Measurements from ENCODE around the gene MOB1A. TPM values are rescaled to one million over a fixed set of nuclear protein-coding genes. Genes with fewer than 3 reads are reported as not detected.

The MOB1A gene
- total RNA-seq, 1 experiment from 2014 or later: 132 TPM

DNA sequence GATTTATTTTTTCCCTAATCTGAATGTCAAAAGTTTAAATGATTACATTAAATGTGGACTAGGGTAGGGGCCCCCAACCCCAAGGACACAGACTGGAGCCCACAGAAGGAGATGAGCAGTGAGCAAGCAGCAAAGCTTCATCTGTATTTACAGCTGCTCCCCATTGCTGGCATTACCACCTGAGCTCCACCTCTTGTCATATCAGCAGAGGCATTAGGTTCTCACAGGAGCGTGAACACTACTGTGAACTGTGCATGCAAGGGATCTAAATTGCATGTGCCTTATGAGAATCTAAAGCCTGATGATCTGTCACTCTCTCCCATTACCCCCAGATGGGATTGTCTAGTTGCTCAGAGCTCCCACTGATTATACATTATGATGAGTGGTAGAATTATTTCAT is 3.8 kb downstream of the MOB1A start:
- in situ Hi-C loops (cut with HindIII; ENCODE audit: low pct_unique_long_range_greater_than_20kb, low sequenced_read_pairs): no loop called here
- DNase-seq (ENCODE audit: low read depth, low spot score): no peak

DNA sequence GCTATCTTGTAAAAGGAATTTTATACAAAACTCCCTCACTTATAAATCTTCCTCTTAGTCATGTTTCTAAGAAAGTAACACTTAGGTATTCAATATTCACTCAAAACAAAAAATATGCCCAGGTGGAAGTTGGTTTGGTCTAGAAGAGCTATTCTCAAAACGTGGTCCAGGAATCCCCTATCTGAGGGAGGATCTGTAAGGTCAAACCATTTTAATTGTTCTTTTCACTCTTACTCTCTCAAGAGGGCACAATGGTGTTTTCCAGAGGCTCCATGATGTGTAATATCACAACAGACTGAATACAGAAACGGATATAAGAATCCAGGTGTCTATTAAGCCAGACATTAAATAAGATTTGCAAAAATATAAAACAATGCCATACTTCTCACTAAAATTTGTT is 9.9 kb downstream of the MOB1A start:
- DNase-seq (ENCODE audit: low read depth, low spot score): no peak
- in situ Hi-C loops (cut with HindIII; ENCODE audit: low pct_unique_long_range_greater_than_20kb, low sequenced_read_pairs): no loop called here

DNA sequence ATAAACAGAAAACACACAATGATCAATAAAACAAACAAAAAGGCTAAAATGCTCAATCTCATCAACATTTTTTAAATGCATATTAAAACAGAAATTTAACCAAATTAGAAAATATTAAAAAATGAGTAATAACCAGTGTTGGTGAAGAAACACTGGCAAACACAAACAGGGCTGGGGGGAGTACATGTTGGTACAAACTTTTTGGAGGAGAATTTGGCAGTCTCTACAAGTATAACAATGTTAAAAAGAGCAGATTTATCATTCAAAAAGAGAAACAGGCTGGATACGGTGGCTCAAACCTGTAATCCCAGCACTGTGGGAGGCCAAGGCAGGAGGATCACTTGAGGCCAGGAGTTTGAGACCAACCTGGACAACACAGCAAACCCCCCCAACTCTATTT is 13.9 kb downstream of the MOB1A start:
- DNase-seq (ENCODE audit: low read depth, low spot score): no peak
- in situ Hi-C loops (cut with HindIII; ENCODE audit: low pct_unique_long_range_greater_than_20kb, low sequenced_read_pairs): no loop called here

DNA sequence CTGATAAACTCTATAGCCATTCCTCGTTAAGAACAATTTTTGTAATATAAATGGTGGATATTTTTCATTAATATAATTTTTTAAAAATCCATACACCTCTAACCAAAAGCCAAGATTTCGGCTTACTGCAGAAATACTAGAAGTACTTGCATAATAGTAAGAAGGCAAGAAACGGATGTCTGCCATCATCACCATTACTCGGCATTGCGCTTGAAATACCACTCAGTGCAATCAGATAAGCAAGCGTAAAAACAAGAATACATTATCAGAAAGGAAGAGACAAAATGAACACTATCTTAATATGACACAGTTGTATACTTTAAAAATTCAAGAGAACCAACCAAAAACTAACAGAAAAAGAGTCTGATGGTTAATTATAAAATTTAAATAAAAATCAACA is 15.7 kb downstream of the MOB1A start:
- in situ Hi-C loops (cut with HindIII; ENCODE audit: low pct_unique_long_range_greater_than_20kb, low sequenced_read_pairs): no loop called here
- DNase-seq (ENCODE audit: low read depth, low spot score): no peak

DNA sequence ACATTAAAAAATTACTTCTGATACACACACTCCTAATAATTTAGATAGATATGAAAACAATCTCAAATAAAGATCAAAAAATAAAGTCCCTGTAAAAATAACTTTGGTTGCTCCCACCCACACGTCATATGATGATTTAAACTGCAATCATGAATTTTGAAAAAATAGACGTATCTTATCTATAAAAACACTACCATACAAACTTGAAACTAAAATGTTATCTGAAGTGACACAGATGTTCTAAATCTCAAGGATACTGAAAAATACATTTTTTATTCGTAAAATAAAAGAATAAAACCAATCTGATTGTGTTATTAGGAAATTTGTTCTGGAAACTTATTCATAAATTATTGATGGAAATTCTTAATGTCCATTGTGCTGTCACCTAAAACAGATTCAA is 22.8 kb downstream of the MOB1A start:
- in situ Hi-C loops (cut with HindIII; ENCODE audit: low pct_unique_long_range_greater_than_20kb, low sequenced_read_pairs): no loop called here
- no peak for DNase-seq (ENCODE audit: low read depth, low spot score)

DNA sequence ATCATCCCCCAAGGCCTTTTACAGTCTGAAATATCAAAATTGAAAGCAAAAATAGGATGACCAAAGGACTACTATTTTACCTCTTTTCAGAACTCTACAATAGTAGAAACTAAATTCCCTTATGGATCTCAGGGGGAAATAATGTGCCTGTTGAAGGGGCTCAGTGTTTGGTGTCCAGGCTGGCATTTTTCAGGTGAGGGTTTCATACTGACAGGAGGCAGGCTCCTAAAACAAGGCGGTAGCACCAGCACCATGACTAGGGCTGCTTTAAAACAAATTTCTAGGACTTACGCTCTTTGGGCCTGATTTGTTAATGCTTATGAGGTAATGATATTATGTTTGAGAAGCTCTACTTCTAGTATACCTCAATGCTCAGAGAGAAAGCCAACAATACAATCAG is 25.7 kb downstream of the MOB1A start:
- in situ Hi-C loops (cut with HindIII; ENCODE audit: low pct_unique_long_range_greater_than_20kb, low sequenced_read_pairs): no loop called here
- no peak for DNase-seq (ENCODE audit: low read depth, low spot score)

DNA sequence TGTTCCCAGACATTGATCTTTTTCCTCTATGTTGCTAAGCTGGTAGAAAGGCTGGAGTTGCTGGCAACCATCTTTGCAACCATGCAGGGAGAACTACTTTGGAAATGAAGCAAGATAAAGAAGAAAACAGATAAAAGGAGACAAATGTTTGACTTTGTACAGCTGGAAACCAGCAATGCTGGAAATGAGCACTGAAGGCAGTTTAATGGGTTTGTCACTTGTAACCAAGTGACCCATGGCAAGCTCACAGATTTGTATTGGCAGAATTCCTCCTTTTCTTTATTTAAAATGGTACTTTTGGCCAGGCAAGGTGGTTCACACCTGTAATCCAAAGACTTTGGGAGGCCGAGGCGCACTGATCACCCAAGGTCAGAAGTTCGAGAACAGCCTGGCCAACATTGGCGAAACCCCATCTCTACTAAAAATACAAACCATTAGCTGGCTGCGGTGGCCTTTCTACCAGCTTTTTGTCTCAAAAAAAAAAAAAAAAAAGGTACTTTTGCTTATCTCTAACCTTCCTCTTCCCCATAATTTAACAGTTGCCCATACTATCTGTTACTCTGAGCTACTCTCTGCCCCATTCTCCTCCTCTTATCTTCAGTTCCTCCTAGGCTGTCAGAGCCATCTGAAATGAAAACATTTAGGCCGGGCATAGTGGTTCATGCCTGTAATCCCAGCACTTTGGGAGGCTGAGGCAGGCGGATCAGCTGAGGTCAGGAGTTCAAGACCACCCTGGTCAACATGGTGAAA is 28.9 kb downstream of the MOB1A start:
- in situ Hi-C loops (cut with HindIII; ENCODE audit: low pct_unique_long_range_greater_than_20kb, low sequenced_read_pairs): no loop called here
- DNase-seq (ENCODE audit: low read depth, low spot score): no peak

DNA sequence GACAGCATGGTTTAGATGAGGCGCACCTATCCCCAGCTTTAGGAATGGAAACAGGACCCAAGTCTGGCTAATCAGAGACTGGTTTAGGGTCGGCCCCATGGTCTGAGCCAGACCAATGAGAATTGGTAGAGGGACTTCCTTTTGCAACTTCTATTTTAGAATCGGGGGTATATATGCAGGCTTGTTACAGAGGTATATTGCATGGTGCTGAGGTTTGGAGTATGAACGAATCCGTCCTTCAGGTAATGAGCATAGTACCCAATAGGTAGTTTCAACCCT is 29.5 kb downstream of the MOB1A start:
- in situ Hi-C loops (cut with HindIII; ENCODE audit: low pct_unique_long_range_greater_than_20kb, low sequenced_read_pairs): no loop called here
- no peak for DNase-seq (ENCODE audit: low read depth, low spot score)

DNA sequence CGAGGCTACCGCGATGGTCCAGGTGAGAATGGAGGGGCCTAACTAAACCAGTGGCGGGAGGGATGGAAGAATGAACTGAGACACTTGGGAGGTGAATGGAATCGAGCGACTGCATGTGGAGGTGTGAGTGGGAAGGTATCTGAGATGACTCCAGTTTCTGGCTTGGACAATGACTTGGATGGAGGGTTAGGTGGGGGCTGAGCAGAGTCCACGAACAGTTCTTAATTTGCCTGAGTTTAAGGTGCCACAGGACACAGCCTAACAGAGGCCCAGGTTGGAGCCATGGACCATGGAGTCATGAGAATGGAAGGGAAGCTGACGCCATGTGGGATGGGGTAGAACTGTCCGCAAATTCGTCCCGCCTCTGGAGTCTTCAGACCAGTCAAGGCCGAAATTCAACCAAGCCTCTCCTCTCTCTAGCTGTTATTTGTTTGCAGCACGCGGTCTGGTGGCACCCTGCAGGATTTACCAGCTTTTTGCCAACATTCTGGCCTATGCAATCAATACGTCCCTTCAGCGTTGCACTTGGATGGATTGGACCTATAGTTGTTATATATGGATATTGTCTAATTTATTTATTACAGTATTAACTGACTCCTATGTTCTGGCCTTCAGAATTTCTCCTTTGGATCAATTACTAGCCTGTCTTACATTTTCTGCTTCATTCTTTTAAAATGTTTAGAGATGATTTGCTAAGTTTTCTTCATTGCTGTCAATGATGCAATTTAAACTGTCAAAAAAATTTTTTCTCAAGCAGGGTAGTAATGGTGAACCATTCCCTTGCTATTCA is 30.0 kb downstream of the MOB1A start:
- in situ Hi-C loops (cut with HindIII; ENCODE audit: low pct_unique_long_range_greater_than_20kb, low sequenced_read_pairs): no loop called here

DNA sequence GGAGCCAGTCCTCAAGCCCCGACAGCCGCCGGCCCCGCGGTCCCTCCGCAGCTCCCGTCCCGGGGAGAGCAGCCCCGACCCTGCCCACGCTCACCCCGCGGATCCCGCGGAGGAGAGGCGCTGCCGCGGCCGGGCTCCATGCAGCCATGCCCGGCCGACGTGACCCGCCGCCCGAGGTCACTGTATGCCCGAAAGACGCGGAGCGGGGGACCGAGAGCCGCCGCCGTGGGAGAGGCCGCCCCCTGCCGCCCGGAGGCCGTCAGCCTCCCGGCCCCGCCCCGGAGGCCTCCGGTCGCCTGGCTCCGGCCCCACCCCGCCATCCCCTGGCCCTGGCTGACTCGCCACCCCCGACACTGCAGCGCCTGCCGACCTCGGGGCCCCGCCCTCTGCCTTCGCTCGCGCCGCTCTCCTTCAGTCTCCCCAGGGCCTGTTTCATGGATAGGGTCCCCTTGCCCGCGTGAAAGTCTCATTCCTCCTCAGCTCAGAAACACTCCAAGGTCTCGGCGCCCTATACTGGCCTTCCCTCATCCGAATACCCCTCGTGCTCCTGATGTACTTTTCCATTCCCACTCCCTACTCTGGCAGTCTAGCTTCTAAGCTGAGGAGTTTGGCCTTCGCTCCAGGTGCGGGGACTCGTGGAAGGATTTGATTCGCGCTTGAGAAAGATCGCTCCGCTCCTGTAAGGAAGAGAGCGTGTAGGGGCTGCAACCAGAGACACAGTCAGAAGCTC is 30.8 kb downstream of the MOB1A start, which contains the start of gene BOLA3:
TSS of gene BOLA3 (minus strand) at position 186 of the 730 bp plus-strand sequence. CDS start at position 148, 38 bp downstream.
- peak; percentile 84 for DNase-seq (ENCODE audit: low read depth, low spot score)
- in situ Hi-C loops (cut with HindIII; ENCODE audit: low pct_unique_long_range_greater_than_20kb, low sequenced_read_pairs): no loop called here

More for the DNA sequence above, 30.0 kb downstream of the MOB1A start:
- no peak for DNase-seq (ENCODE audit: low read depth, low spot score)

DNA sequence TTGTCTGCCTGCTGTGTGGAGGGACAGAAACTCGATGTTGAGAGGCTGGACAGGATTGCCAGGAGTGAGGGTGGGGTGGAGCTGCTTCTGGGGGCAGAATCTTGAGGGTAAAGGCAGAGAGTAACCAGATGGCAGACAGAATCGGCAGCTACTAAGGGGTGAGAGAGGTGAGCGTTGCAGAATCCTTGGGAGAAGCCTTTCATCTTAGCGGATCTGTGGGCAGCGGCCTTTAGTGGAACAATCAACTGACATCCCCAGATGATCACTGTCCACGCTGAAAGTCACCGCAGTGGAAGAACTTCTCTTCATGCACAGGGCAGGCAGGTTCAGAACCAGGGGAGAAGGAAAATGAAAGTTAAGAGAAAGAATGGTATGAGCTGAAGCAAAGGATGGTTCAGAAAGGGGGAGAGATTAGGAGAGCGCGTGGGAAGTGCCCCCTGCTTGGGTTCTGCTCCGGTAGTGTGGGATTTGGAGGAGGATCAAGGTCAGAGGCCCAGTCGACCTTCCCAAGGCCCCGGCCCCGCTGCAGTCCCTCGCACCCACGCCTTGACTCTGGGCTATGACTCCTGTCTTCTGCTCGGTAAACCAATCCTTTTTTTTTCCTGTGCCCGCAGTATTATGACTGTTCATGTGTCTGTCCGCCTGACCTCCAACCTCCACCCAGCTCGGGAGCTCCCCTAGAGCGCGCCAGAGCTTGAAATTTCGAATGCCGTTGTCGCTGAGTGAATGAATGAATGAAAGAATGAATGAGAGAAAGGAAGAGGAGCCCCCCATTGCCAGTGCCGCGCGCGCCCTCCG is 31.6 kb downstream of the MOB1A start:
- in situ Hi-C loops (cut with HindIII; ENCODE audit: low pct_unique_long_range_greater_than_20kb, low sequenced_read_pairs): no loop called here
- DNase-seq (ENCODE audit: low read depth, low spot score): peak; percentile 40

DNA sequence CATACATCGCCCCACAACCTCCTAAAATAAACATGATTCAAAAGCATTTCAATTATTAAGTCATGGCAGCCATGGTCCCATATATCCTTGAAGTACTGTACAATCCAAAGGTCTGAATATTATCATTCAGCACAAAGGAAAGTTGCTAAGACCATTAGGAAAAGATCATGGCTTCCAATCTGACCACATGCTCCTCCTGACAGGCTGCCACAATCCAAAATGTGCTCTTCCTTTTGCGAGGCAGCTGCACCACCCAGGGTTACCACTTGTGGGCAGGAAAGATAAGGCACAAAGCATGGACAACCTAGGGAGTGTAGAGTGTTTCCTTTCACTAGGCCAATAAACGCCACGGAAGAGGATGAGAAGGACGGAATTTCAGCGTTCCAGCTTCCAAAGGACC is 36.3 kb downstream of the MOB1A start:
- DNase-seq (ENCODE audit: low read depth, low spot score): peak; percentile 86
- in situ Hi-C loops (cut with HindIII; ENCODE audit: low pct_unique_long_range_greater_than_20kb, low sequenced_read_pairs): no loop called here

DNA sequence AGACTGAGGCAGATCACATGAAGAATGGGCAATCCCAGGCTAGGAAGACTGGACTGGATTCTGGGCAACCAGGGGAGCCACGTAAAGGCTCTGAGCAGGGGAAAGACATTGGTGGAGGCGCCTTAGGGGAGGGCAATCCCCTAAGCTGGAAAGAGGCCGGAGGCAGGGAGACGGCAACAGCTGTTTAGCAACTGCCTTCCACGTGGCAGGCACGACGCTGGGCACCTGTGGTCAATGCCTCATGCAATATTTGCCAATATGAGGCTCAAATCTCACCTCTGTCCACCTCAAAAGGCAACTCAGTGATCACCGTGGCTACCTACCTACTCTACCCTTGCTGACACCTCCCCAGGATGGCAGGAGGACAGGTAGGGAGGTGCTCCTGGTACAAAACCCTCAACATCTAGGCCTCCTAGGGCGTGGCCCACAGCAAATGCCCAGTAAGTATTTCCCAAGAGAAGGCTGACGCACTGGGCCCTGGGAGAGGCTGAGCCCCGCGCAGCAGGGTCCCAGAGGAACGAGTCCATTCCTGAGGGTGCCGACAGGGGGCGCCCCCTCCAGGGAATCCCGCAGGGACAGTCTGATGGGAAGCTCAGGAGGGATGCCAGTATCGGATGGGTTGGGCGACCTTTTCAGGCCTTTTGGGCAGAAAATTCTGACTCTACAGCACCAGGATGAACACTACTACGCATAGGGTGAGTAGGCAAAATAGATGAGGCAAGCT is 39.9 kb downstream of the MOB1A start:
- in situ Hi-C loops (cut with HindIII; ENCODE audit: low pct_unique_long_range_greater_than_20kb, low sequenced_read_pairs): no loop called here
- peak; percentile 46 for DNase-seq (ENCODE audit: low read depth, low spot score)

DNA sequence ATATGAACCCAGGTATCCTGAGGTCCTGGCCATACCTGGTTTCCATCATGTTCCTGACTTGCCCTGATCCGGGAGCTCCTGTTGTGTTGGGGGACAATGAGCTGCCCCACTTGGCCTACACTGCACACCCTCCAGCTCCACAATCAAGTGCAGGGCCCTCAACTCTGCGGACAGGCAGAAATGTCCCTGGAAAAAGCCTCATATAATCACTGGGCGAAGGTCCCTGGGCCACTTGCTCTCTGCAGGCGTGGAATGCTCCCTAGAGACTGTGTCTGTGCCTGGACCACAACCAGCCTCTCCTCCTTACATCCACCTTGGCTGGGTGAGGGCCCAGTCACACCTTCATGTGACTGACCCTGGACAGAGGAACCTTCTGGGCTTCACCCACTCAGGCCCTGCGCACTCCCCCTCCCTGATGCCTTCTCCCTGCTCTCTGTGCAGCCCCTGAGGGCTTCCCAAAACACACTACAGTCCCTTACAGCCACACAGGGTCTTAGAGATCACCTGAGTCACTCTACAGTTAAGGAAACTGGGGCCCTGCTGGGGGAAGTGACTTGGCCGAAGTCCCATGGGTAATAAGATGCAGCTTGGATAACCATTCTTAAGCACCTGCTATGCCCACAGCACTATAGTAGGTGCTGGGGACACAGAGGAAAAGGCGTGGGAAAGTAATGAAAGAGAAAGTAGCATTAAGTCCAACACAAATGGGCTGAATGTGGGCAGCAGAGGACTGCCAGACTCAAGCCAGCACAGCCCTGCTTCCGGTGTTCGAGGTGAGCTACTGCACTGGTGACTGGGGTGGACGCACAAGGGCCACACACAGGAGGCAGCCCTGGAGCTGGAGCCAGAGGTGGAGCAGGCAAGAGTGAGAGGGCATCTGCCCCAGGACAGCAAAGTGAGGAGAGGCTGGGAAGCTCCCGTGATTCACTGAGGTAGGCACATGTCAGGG is 40.8 kb downstream of the MOB1A start:
- in situ Hi-C loops (cut with HindIII; ENCODE audit: low pct_unique_long_range_greater_than_20kb, low sequenced_read_pairs): no loop called here
- DNase-seq (ENCODE audit: low read depth, low spot score): no peak

DNA sequence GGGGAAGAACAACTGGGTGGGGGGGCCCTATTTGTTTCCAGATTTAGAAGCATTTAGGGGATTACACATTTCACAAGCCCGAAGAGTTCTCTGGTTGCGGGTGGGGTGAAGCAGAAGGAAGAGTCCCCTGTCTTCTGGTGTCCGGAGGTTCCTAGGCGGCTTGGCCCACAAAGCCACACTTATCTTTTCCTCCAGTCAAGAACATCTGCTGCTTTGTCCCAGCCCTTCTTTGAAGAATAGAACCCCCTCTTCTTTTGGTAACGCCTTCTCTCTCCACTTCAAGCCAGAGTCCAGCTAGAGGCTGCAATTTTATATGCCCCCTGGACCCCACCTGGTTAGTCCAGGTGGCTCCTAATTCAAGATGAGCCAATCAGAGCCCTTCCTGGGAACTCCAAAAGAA is 46.8 kb downstream of the MOB1A start:
- in situ Hi-C loops (cut with HindIII; ENCODE audit: low pct_unique_long_range_greater_than_20kb, low sequenced_read_pairs): no loop called here
- no peak for DNase-seq (ENCODE audit: low read depth, low spot score)

DNA sequence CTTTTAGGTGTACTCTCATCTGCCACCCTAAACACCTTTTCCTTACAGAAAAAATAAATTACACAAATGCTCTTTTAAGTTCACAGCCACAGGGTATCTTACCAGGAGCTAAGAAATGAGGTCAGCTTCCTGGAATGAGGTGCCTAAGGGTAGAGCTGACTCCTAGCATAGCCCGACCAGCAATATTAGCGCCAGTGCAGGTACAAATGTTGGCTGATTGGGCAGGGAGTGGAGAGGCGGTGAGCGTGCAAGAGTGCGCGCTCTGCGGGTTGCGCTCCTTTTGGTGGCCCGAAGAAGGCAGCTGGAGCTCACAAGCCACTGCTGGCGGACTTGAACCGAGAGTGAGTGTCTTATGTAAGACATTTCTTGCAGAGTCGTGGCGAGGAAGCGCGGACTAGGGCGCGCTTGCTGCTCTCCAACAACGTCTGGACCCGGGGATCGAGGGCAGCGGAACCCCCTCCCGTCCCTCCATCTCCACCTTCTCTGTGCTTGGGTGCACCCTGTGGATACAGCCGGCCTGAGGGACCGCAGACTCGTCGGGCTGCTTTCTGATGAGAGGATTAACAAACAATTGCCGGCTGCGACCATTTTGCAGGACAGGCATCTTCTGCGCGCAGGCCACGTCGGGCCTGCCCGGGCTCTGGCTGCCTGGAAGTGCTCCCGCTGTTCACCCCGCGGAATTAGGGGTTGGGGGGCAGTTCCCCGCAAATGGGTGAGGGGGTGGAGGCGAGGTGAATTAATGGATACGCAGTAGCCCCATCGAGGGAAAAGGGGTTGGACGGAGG is 48.3 kb downstream of the MOB1A start:
- in situ Hi-C loops (cut with HindIII; ENCODE audit: low pct_unique_long_range_greater_than_20kb, low sequenced_read_pairs): no loop called here
- no peak for DNase-seq (ENCODE audit: low read depth, low spot score)

Data from SK-MEL-5 (cell line).